Panc1 (cell line): ENCODE measurements around the gene ATG2B. TPM values are rescaled to one million over a fixed set of nuclear protein-coding genes. Genes with fewer than 3 reads are reported as not detected.

Source experiments
- ATAC-seq: fragments of 200-7000 bp; cut with Tn5 transposase; 2 replicates; pipeline ENCODE4 v1.9.1; 2020; ENCODE audit warnings: mild to moderate bottlenecking, moderate library complexity
- BruUV-seq: library from RNA; stranded (reverse); fragments of 400-500 nt; replicated peaks from 2 replicates; lab custom pipeline; 2021; lab: Mats Ljungman, UMichigan
- CTCF ChIA-PET: fragments of 300-600 bp; sonication (Branson Sonifier 250); formaldehyde crosslinking; loops from one replicate; lab custom pipeline; 2022; ENCODE audit warnings: antibody characterized with exemption; lab: Charles Lee
- POLR2A ChIA-PET: fragments of 300-600 bp; sonication (Branson Sonifier 250); formaldehyde crosslinking; loops from one replicate; lab custom pipeline; 2022; ENCODE audit warnings: antibody characterized with exemption; lab: Charles Lee
- DNase-seq: peaks from one replicate; pipeline ENCODE4 v3.0.0-alpha.2; 2010; ENCODE audit warnings: low read depth, low spot score
- H3K27ac ChIP-seq: 2 replicates; pipeline ENCODE4 v1.5.1; 2011; ENCODE audit warnings: mild to moderate bottlenecking, low read length, inconsistent platforms
- H3K27me3 ChIP-seq: fragments of 200-500 bp; sonication (Bioruptor generic); 2 replicates; pipeline ENCODE4 v1.6.0; 2014; ENCODE audit warnings: low read length, inconsistent platforms; ENCODE audit not compliant: control insufficient read depth, insufficient read depth
- H3K36me3 ChIP-seq: fragments of 200-500 bp; sonication (Bioruptor generic); 2 replicates; pipeline ENCODE4 v1.5.1; 2014; ENCODE audit warnings: inconsistent platforms, mild to moderate bottlenecking, low read length, moderate library complexity; ENCODE audit not compliant: control insufficient read depth, insufficient read depth
- H3K4me1 ChIP-seq: 2 replicates; pipeline ENCODE4 v1.5.1; 2011; ENCODE audit warnings: inconsistent platforms, mild to moderate bottlenecking, low read length, moderate library complexity; ENCODE audit not compliant: control insufficient read depth, insufficient read depth
- H3K4me3 ChIP-seq, 2 experiments: 2 replicates each; pipeline ENCODE4 v1.5.1; 2011 to 2012; ENCODE audit warnings: low read depth in 2 of 2, low read length in 2 of 2, mild to moderate bottlenecking in 2 of 2, inconsistent platforms in 1 of 2, moderate library complexity in 1 of 2
- H3K9me3 ChIP-seq: fragments of 200-500 bp; sonication (Bioruptor generic); 2 replicates; pipeline ENCODE4 v1.5.1; 2014; ENCODE audit warnings: low read depth, mild to moderate bottlenecking, inconsistent platforms, low read length, moderate library complexity; ENCODE audit not compliant: control insufficient read depth, insufficient read depth
- CTCF ChIP-seq: fragments of 450-650 bp; IDR thresholded peaks from 2 replicates; pipeline ENCODE4 v1.5.1; 2017; ENCODE audit warnings: mild to moderate bottlenecking
- POLR2AphosphoS5 ChIP-seq: IDR thresholded peaks from 2 replicates; pipeline ENCODE4 v1.6.1; 2012; ENCODE audit warnings: mild to moderate bottlenecking, low read depth, low read length, moderate library complexity
- SIN3A ChIP-seq: IDR thresholded peaks from 2 replicates; pipeline ENCODE4 v1.6.1; 2012; ENCODE audit warnings: low read depth, mild to moderate bottlenecking, low read length, moderate library complexity, borderline replicate concordance; ENCODE audit not compliant: insufficient read depth
- TCF7L2 ChIP-seq: IDR thresholded peaks from 2 replicates; pipeline ENCODE4 v1.6.1; 2011; ENCODE audit warnings: mild to moderate bottlenecking, low read depth, low read length, inconsistent platforms
- in situ Hi-C: cut with HindIII; loops from 2 replicates; pipeline ENCODE4 v1.10.0; 2016; ENCODE audit warnings: low sequenced_read_pairs, low pct_unique_long_range_greater_than_20kb
- intact Hi-C: fragments of 100-400 bp; cut with micrococcal nuclease; formaldehyde crosslinking; loops from one replicate; pipeline ENCODE4 v1.10.0; 2022; ENCODE audit not compliant: unreplicated experiment
- total RNA-seq: library from RNA; stranded (reverse); gene quantifications from one replicate; pipeline ENCODE4 v1.2.1, GENCODE V29; 2021; ENCODE audit not compliant: unreplicated experiment
- TF ChIP-seq, protein P1 (sequence below), 2 experiments: IDR thresholded peaks; 2 replicates each; pipeline ENCODE4 v1.6.1; 2011 to 2012; ENCODE audit warnings: low read depth in 2 of 2, control low read depth in 1 of 2, low read length in 1 of 2, mild to moderate bottlenecking in 1 of 2, moderate library complexity in 1 of 2; ENCODE audit not compliant: insufficient read depth in 1 of 2

ATG2B gene
- total RNA-seq, 1 experiment from 2014 or later, result 2.6 TPM

GRCh38 chr14:96384053-96384452, 20.9 kb upstream of the ATG2B start:
- ChIA-PET CTCF (no interaction called here), POLR2A (no interaction called here)
- no peaks in the 10 kb centered on the region for H3K9me3 ChIP-seq
- no peak for DNase-seq
- no peaks in the 10 kb centered on the region; the same call in 1 of the 2 replicates for H3K36me3 ChIP-seq
- TF ChIP-seq CTCF (no peak), POLR2AphosphoS5 (no peak), TCF7L2 (no peak), SIN3A (no peak)
- TF ChIP-seq, protein P1, sequence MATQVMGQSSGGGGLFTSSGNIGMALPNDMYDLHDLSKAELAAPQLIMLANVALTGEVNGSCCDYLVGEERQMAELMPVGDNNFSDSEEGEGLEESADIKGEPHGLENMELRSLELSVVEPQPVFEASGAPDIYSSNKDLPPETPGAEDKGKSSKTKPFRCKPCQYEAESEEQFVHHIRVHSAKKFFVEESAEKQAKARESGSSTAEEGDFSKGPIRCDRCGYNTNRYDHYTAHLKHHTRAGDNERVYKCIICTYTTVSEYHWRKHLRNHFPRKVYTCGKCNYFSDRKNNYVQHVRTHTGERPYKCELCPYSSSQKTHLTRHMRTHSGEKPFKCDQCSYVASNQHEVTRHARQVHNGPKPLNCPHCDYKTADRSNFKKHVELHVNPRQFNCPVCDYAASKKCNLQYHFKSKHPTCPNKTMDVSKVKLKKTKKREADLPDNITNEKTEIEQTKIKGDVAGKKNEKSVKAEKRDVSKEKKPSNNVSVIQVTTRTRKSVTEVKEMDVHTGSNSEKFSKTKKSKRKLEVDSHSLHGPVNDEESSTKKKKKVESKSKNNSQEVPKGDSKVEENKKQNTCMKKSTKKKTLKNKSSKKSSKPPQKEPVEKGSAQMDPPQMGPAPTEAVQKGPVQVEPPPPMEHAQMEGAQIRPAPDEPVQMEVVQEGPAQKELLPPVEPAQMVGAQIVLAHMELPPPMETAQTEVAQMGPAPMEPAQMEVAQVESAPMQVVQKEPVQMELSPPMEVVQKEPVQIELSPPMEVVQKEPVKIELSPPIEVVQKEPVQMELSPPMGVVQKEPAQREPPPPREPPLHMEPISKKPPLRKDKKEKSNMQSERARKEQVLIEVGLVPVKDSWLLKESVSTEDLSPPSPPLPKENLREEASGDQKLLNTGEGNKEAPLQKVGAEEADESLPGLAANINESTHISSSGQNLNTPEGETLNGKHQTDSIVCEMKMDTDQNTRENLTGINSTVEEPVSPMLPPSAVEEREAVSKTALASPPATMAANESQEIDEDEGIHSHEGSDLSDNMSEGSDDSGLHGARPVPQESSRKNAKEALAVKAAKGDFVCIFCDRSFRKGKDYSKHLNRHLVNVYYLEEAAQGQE (IDR thresholded peaks at IDR 0.05; ENCODE audit: insufficient read depth in 1 of 2, low read depth in 2 of 2, low read length in 1 of 2), result no peak
- H3K27ac ChIP-seq, result no peak overlapping the region
- H3K27me3 ChIP-seq, result no peaks in the 10 kb centered on the region
- intact Hi-C loops, result no loop called here
- ATAC-seq, result no peak
- H3K4me3 ChIP-seq, result no peak overlapping the region
- BruUV-seq, result no TSS peak
- H3K4me1 ChIP-seq, result no peaks in the 10 kb centered on the region
- in situ Hi-C loops, result no loop called here

GRCh38 chr14:96383445-96383844, 20.3 kb upstream of the ATG2B start:
- no TSS peak for BruUV-seq
- ChIA-PET POLR2A (no interaction called here), CTCF (no interaction called here)
- Histone ChIP-seq H3K27ac (no peak overlapping the region), H3K4me1 (no peaks in the 10 kb centered on the region), H3K27me3 (no peaks in the 10 kb centered on the region), H3K9me3 (no peaks in the 10 kb centered on the region), H3K36me3 (no peaks in the 10 kb centered on the region; the same call in 1 of the 2 replicates), H3K4me3 (no peak overlapping the region)
- no peak for TF ChIP-seq TCF7L2
- TF ChIP-seq POLR2AphosphoS5, result no peak
- TF ChIP-seq, protein P1 (IDR thresholded peaks at IDR 0.05; ENCODE audit: insufficient read depth in 1 of 2, low read depth in 2 of 2, low read length in 1 of 2), result no peak
- TF ChIP-seq SIN3A, result no peak
- TF ChIP-seq CTCF, result no peak
- in situ Hi-C loops, result no loop called here
- no peak for ATAC-seq
- DNase-seq, result no peak
- intact Hi-C loops, result no loop called here
